Measurements from ENCODE around the gene FARS2.

DNA sequence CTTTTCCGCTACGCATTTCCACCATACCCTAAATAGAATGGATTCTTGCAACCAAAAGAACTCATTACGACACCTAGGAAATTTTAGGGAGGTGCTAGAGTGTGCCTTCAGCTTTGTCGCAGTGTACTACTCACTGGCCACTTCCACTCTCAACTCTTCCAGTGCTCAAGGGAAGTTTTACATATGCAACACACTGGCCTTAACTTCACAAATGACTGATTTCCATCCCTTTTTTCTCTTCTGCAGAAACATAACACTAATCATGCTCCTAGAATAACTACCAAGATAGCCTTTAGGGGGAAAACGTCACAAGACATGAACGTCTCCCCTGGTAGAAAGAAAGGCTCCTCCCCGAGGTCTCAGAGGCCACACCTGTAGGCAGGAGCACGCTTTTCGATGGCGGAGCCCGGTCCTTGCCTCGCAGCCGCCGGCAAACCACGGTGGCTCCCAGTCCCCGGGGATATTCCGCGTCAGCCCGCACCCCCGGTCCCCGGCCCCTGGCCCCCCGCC, 1.1 kb upstream of the FARS2 start:
- TF ChIP-seq, protein P1, sequence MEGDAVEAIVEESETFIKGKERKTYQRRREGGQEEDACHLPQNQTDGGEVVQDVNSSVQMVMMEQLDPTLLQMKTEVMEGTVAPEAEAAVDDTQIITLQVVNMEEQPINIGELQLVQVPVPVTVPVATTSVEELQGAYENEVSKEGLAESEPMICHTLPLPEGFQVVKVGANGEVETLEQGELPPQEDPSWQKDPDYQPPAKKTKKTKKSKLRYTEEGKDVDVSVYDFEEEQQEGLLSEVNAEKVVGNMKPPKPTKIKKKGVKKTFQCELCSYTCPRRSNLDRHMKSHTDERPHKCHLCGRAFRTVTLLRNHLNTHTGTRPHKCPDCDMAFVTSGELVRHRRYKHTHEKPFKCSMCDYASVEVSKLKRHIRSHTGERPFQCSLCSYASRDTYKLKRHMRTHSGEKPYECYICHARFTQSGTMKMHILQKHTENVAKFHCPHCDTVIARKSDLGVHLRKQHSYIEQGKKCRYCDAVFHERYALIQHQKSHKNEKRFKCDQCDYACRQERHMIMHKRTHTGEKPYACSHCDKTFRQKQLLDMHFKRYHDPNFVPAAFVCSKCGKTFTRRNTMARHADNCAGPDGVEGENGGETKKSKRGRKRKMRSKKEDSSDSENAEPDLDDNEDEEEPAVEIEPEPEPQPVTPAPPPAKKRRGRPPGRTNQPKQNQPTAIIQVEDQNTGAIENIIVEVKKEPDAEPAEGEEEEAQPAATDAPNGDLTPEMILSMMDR (conservative IDR thresholded peaks at IDR 0.05): no peak
- TF ChIP-seq ZFX (IDR thresholded peaks at IDR 0.05): no peak
